IMR-90 (cell line): ENCODE results near the gene ADGRA1. TPM values are rescaled to one million over a fixed set of nuclear protein-coding genes. Genes with fewer than 3 reads are reported as not detected.

Source experiments
- ATAC-seq: fragments of 200-7000 bp; cut with Tn5 transposase; 2 replicates; pipeline ENCODE4 v1.9.1; 2020; ENCODE audit warnings: low read depth, mild to moderate bottlenecking, moderate library complexity
- BruUV-seq: library from RNA; stranded (reverse); fragments of 400-500 nt; replicated peaks from 2 replicates; lab custom pipeline; 2021; lab: Mats Ljungman, UMichigan
- CTCF ChIA-PET: fragments of 300-600 bp; formaldehyde crosslinking; extraction: SDS; loops from one replicate; lab custom pipeline; 2021; ENCODE audit warnings: antibody characterized with exemption; lab: Yijun Ruan, JAX
- POLR2A ChIA-PET: fragments of 300-600 bp; sonication (Branson Sonifier 250); formaldehyde crosslinking; loops from one replicate; lab custom pipeline; 2022; ENCODE audit warnings: antibody characterized with exemption; ENCODE audit not compliant: unreplicated experiment; lab: Charles Lee
- DNase-seq: peaks from one replicate; pipeline ENCODE4 v3.0.0; 2013
- H2AFZ ChIP-seq: replicated peaks from 2 replicates; pipeline ENCODE3; 2013; ENCODE audit warnings: low read length, mild to moderate bottlenecking; ENCODE audit not compliant: poor library complexity
- H2AK5ac ChIP-seq: 2 replicates; pipeline ENCODE4 v1.6.1; 2013; ENCODE audit warnings: low read depth, low read length, inconsistent platforms
- H2AK9ac ChIP-seq: replicated peaks from 2 replicates; pipeline ENCODE3; 2013; ENCODE audit warnings: mild to moderate bottlenecking, low read depth, low read length, moderate library complexity; ENCODE audit not compliant: poor library complexity
- H2BK120ac ChIP-seq: 2 replicates; pipeline ENCODE4 v1.6.1; 2013; ENCODE audit warnings: low read depth, low read length, inconsistent platforms
- H2BK15ac ChIP-seq: 3 replicates; pipeline ENCODE4 v1.6.1; 2013; ENCODE audit warnings: low read depth, low read length, inconsistent platforms
- H2BK20ac ChIP-seq: 2 replicates; pipeline ENCODE4 v1.6.1; 2013; ENCODE audit warnings: low read depth, mild to moderate bottlenecking, inconsistent platforms, low read length, moderate library complexity
- H2BK5ac ChIP-seq: 2 replicates; pipeline ENCODE4 v1.6.1; 2013; ENCODE audit warnings: mild to moderate bottlenecking, low read depth, low read length, inconsistent platforms; ENCODE audit not compliant: poor library complexity, severe bottlenecking
- H3K14ac ChIP-seq: replicated peaks from 2 replicates; pipeline ENCODE4 v1.6.1; 2013; ENCODE audit warnings: low read depth, low read length, inconsistent platforms
- H3K18ac ChIP-seq: 2 replicates; pipeline ENCODE4 v1.6.1; 2013; ENCODE audit warnings: low read depth, low read length, control low read depth
- H3K23ac ChIP-seq: 2 replicates; pipeline ENCODE4 v1.6.1; 2013; ENCODE audit warnings: low read depth, low read length, inconsistent platforms
- H3K27ac ChIP-seq: 2 replicates; pipeline ENCODE4 v1.5.1; 2013; ENCODE audit warnings: mild to moderate bottlenecking, control low read depth, low read length; ENCODE audit not compliant: insufficient read depth
- H3K27me3 ChIP-seq: 2 replicates; pipeline ENCODE4 v1.6.1; 2013; ENCODE audit warnings: low read length; ENCODE audit not compliant: control insufficient read depth, insufficient read depth
- H3K36me3 ChIP-seq: 2 replicates; pipeline ENCODE4 v1.6.1; 2013; ENCODE audit warnings: low read length, mixed read lengths; ENCODE audit not compliant: control insufficient read depth, insufficient read depth
- H3K4ac ChIP-seq: 2 replicates; pipeline ENCODE4 v1.6.1; 2013; ENCODE audit warnings: low read depth, low read length, inconsistent platforms
- H3K4me1 ChIP-seq: 2 replicates; pipeline ENCODE4 v1.6.1; 2013; ENCODE audit warnings: low read length, mixed read lengths; ENCODE audit not compliant: control insufficient read depth, insufficient read depth
- H3K4me2 ChIP-seq: 2 replicates; pipeline ENCODE4 v1.6.1; 2013; ENCODE audit warnings: low read depth, mild to moderate bottlenecking, control low read depth, low read length, moderate library complexity
- H3K4me3 ChIP-seq: 2 replicates; pipeline ENCODE4 v1.5.1; 2013; ENCODE audit warnings: low read depth, mild to moderate bottlenecking, control low read depth, low read length, moderate library complexity; ENCODE audit not compliant: insufficient read depth
- H3K56ac ChIP-seq: 2 replicates; pipeline ENCODE4 v1.6.1; 2013; ENCODE audit warnings: low read length, inconsistent platforms; ENCODE audit not compliant: insufficient read depth; ENCODE audit errors: extremely low read depth
- H3K79me1 ChIP-seq, 2 experiments: 2 replicates each; pipeline ENCODE4 v1.6.1; 2013; ENCODE audit warnings: low read length in 2 of 2, inconsistent platforms in 1 of 2, low read depth in 1 of 2
- H3K9ac ChIP-seq: 2 replicates; pipeline ENCODE4 v1.6.1; 2013; ENCODE audit warnings: low read depth, low read length, control low read depth
- H3K9me1 ChIP-seq: 2 replicates; pipeline ENCODE4 v1.6.1; 2013; ENCODE audit warnings: low read length, inconsistent platforms; ENCODE audit not compliant: insufficient read depth
- H3K9me3 ChIP-seq: 2 replicates; pipeline ENCODE4 v1.6.1; 2013; ENCODE audit warnings: low read length; ENCODE audit not compliant: control insufficient read depth, insufficient read depth
- H4K20me1 ChIP-seq: 2 replicates; pipeline ENCODE4 v1.6.1; 2013; ENCODE audit warnings: low read length, inconsistent platforms; ENCODE audit not compliant: insufficient read depth
- H4K5ac ChIP-seq: 2 replicates; pipeline ENCODE4 v1.6.1; 2013; ENCODE audit warnings: mild to moderate bottlenecking, low read depth, low read length, control low read depth
- H4K8ac ChIP-seq, 2 experiments: 2 replicates each; pipeline ENCODE4 v1.6.1; 2013; ENCODE audit warnings: low read depth in 2 of 2, low read length in 2 of 2, control low read depth in 1 of 2, inconsistent platforms in 1 of 2
- H4K91ac ChIP-seq: 2 replicates; pipeline ENCODE4 v1.6.1; 2013; ENCODE audit warnings: low read depth, low read length, inconsistent platforms; ENCODE audit not compliant: insufficient read depth
- BHLHE40 ChIP-seq: fragments of 150-350 bp; IDR thresholded peaks from 2 replicates; pipeline ENCODE4 v1.6.1; 2016; ENCODE audit warnings: mild to moderate bottlenecking, low read depth, low read length
- CEBPB ChIP-seq: IDR thresholded peaks from 2 replicates; pipeline ENCODE4 v1.6.1; 2012; ENCODE audit warnings: low read depth, low read length, improper control_type of control experiment
- CHD1 ChIP-seq: IDR thresholded peaks from 2 replicates; pipeline ENCODE4 v1.6.1; 2012; ENCODE audit warnings: low read depth, low read length, improper control_type of control experiment
- FOS ChIP-seq: fragments of 150-350 bp; IDR thresholded peaks from 2 replicates; pipeline ENCODE4 v1.6.1; 2016; ENCODE audit warnings: low read depth, low read length
- MAFK ChIP-seq: IDR thresholded peaks from 2 replicates; pipeline ENCODE4 v1.6.1; 2012; ENCODE audit warnings: low read depth, low read length, improper control_type of control experiment
- MAZ ChIP-seq: IDR thresholded peaks from 2 replicates; pipeline ENCODE4 v1.6.1; 2012; ENCODE audit warnings: low read depth, mild to moderate bottlenecking, low read length, improper control_type of control experiment, moderate library complexity, borderline replicate concordance
- MXI1 ChIP-seq: IDR thresholded peaks from 2 replicates; pipeline ENCODE4 v1.6.1; 2012; ENCODE audit warnings: low read depth, mild to moderate bottlenecking, low read length, moderate library complexity, borderline replicate concordance
- NFE2L2 ChIP-seq: fragments of 150-350 bp; IDR thresholded peaks from 2 replicates; pipeline ENCODE4 v1.6.1; 2016; ENCODE audit warnings: low read depth, mild to moderate bottlenecking, low read length
- POLR2A ChIP-seq: IDR thresholded peaks from 2 replicates; pipeline ENCODE4 v1.6.1; 2012; ENCODE audit warnings: mild to moderate bottlenecking, low read depth, low read length
- RAD21 ChIP-seq: IDR thresholded peaks from 2 replicates; pipeline ENCODE4 v1.6.1; 2012; ENCODE audit warnings: low read length, improper control_type of control experiment
- RCOR1 ChIP-seq: IDR thresholded peaks from 2 replicates; pipeline ENCODE4 v1.6.1; 2012; ENCODE audit warnings: mild to moderate bottlenecking, low read length, improper control_type of control experiment; ENCODE audit not compliant: insufficient replicate concordance
- RFX5 ChIP-seq: IDR thresholded peaks from 2 replicates; pipeline ENCODE4 v1.8.0; 2012; ENCODE audit warnings: low read depth, mild to moderate bottlenecking, low read length, moderate library complexity
- SMC3 ChIP-seq: fragments of 150-350 bp; IDR thresholded peaks from 2 replicates; pipeline ENCODE4 v1.6.1; 2016; ENCODE audit warnings: low read depth, mild to moderate bottlenecking, antibody characterized with exemption, low read length, moderate library complexity
- WGBS, 2 experiments: methylation state at CpG; one replicate each; pipeline versions ENCODE4 v1.1.5 to v1.1.7; 2013; ENCODE audit warnings: missing lambda C conversion rate in 2 of 2; ENCODE audit not compliant: insufficient read length in 1 of 2; ENCODE audit errors: extremely low coverage in 2 of 2; 5-methylcytosine and 5-hydroxymethylcytosine counted together
- dilution Hi-C: fragments of 300-500 bp; cut with HindIII; formaldehyde crosslinking; loops from one replicate; pipeline ENCODE4 v1.14.3; 2018; ENCODE audit warnings: low sequenced_read_pairs; ENCODE audit not compliant: unreplicated experiment
- in situ Hi-C: fragments of 300-500 bp; cut with MboI; formaldehyde crosslinking; loops from 3 replicates; pipeline ENCODE4 v1.14.3; 2019; ENCODE audit warnings: low sequenced_read_pairs, inconsistent platforms, mixed read lengths
- intact Hi-C: fragments of 100-400 bp; cut with micrococcal nuclease; formaldehyde crosslinking; loops from 2 replicates; pipeline ENCODE4 v1.10.0; 2022
- polyA plus RNA-seq, 3 experiments: library from polyadenylated mRNA; depleted of rRNA; stranded (reverse); fragments of >200 nt; gene quantifications; 2 replicates each; pipeline ENCODE4 v1.2.3, GENCODE V29; 2012; ENCODE audit warnings: low replicate concordance in 1 of 3
- total RNA-seq: library from RNA; depleted of rRNA; stranded (reverse); fragments of >200 nt; gene quantifications from 2 replicates; pipeline ENCODE4 v1.2.3, GENCODE V29; 2012
- TF ChIP-seq, protein P1 (sequence below): fragments of 150-350 bp; IDR thresholded peaks from 2 replicates; pipeline ENCODE4 v1.6.1; 2016; ENCODE audit warnings: low read depth, mild to moderate bottlenecking, low read length, moderate library complexity, borderline replicate concordance
- TF ChIP-seq, protein P2 (sequence below): conservative IDR thresholded peaks from 2 replicates; pipeline ENCODE4 v1.5.1; 2012; ENCODE audit warnings: mild to moderate bottlenecking, low read depth, low read length, improper control_type of control experiment
- TF ChIP-seq, protein P3 (sequence below): fragments of 150-350 bp; IDR thresholded peaks from 2 replicates; pipeline ENCODE4 v1.6.1; 2017; ENCODE audit warnings: mild to moderate bottlenecking, antibody characterized with exemption, low read length, low read depth

The ADGRA1 gene
- total and polyA plus RNA-seq, 2 of the 4 experiments (the other 2 are of a cell fraction) = not detected

DNA sequence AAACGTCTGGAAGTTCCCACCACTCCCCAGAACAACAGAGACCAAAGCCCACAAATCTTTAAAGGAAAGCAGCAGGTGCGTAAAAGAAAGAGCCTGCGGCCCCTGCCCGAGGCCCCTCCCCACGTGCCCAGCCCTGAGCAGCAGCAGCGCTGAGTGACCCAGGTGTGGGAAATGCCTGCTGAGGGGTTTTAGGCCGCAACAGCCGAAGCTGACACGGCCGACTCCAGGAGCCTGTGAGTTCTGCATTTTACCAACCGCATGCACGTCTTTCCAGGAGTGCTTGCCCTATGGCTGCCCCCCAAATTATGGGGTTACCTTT, 70.7 kb downstream of the ADGRA1 start:
- no TSS peak for BruUV-seq
- Histone ChIP-seq H2BK5ac (no peak overlapping the region), H2AFZ (no peak overlapping the region), H3K4ac (no peak overlapping the region), H3K4me2 (no peak overlapping the region), H3K14ac (no peak overlapping the region), H3K27ac (no peak overlapping the region), H3K4me1 (peaks cover 15% of the 10 kb centered on the region; the same call in 1 of the 2 replicates), H2AK9ac (no peak overlapping the region), H2BK15ac (no peak overlapping the region), H3K9me1 (no peaks in the 10 kb centered on the region), H2BK120ac (no peak overlapping the region), H4K20me1 (no peaks in the 10 kb centered on the region), H3K9me3 (no peaks in the 10 kb centered on the region), H2BK20ac (no peak overlapping the region), H3K4me3 (no peak overlapping the region), H3K27me3 (peaks cover 2% of the 10 kb centered on the region), H4K5ac (no peak overlapping the region), H4K8ac (no peak overlapping the region), H3K18ac (no peak overlapping the region), H3K9ac (no peak overlapping the region), H3K36me3 (peaks cover 3% of the 10 kb centered on the region; the same call in 1 of the 2 replicates), H3K79me1 (no peaks in the 10 kb centered on the region), H3K23ac (no peak overlapping the region), H2AK5ac (no peak overlapping the region), H3K56ac (no peak overlapping the region), H4K91ac (no peak overlapping the region)
- CTCF ChIA-PET = interaction anchor here (0.9 kb wide), 1 partner anchor 15 kb away, joined by 3 read pairs; no protein-coding TSS in a partner anchor
- WGBS, 2 experiments = 75% methylated on average over 4 of the region's 12 CpGs; no CpG with 5 or more reads in 1 of the 2 experiments
- in situ Hi-C loops = no loop called here
- ATAC-seq = no peak
- POLR2A ChIA-PET = no interaction called here
- dilution Hi-C loops = no loop called here
- intact Hi-C loops = no loop called here
- TF ChIP-seq NFE2L2 (no peak), POLR2A (no peak), CHD1 (no peak), MXI1 (no peak), BHLHE40 (no peak), MAFK (no peak), FOS (no peak), CEBPB (no peak), RAD21 (no peak), RFX5 (no peak), SMC3 (no peak), MAZ (no peak), RCOR1 (no peak)
- TF ChIP-seq, protein P1, sequence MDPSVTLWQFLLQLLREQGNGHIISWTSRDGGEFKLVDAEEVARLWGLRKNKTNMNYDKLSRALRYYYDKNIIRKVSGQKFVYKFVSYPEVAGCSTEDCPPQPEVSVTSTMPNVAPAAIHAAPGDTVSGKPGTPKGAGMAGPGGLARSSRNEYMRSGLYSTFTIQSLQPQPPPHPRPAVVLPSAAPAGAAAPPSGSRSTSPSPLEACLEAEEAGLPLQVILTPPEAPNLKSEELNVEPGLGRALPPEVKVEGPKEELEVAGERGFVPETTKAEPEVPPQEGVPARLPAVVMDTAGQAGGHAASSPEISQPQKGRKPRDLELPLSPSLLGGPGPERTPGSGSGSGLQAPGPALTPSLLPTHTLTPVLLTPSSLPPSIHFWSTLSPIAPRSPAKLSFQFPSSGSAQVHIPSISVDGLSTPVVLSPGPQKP = no peak
- TF ChIP-seq, protein P2, sequence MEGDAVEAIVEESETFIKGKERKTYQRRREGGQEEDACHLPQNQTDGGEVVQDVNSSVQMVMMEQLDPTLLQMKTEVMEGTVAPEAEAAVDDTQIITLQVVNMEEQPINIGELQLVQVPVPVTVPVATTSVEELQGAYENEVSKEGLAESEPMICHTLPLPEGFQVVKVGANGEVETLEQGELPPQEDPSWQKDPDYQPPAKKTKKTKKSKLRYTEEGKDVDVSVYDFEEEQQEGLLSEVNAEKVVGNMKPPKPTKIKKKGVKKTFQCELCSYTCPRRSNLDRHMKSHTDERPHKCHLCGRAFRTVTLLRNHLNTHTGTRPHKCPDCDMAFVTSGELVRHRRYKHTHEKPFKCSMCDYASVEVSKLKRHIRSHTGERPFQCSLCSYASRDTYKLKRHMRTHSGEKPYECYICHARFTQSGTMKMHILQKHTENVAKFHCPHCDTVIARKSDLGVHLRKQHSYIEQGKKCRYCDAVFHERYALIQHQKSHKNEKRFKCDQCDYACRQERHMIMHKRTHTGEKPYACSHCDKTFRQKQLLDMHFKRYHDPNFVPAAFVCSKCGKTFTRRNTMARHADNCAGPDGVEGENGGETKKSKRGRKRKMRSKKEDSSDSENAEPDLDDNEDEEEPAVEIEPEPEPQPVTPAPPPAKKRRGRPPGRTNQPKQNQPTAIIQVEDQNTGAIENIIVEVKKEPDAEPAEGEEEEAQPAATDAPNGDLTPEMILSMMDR = no peak
- TF ChIP-seq, protein P3, sequence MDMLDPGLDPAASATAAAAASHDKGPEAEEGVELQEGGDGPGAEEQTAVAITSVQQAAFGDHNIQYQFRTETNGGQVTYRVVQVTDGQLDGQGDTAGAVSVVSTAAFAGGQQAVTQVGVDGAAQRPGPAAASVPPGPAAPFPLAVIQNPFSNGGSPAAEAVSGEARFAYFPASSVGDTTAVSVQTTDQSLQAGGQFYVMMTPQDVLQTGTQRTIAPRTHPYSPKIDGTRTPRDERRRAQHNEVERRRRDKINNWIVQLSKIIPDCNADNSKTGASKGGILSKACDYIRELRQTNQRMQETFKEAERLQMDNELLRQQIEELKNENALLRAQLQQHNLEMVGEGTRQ = no peak
- DNase-seq = no peak
